Sigmoid colon (tissue), 4 donors: ENCODE data around the gene LAS1L.
"Not testable (repeated sequence)": the region's sequence is repeated elsewhere in the genome, so short reads cannot be mapped to it uniquely, and the experiment has no call there.

ENCODE experiments used
- POLR2AphosphoS5 ChIP-seq, 4 donors: sonication (generic); formaldehyde crosslinking; IDR thresholded peaks; one replicate each; pipeline ENCODE4 v1.6.1; 2017; ENCODE audit warnings: antibody characterized with exemption in 4 of 4
- TF ChIP-seq, protein P1 (sequence below), 4 experiments: fragments of 450-650 bp in 3 of 4; fragments of 200-600 bp in 1 of 4; IDR thresholded peaks; one replicate each; pipeline ENCODE4 v1.5.1; 2016 to 2019; ENCODE audit warnings: antibody characterized with exemption in 4 of 4, mild to moderate bottlenecking in 3 of 4, moderate library complexity in 2 of 4

DNA sequence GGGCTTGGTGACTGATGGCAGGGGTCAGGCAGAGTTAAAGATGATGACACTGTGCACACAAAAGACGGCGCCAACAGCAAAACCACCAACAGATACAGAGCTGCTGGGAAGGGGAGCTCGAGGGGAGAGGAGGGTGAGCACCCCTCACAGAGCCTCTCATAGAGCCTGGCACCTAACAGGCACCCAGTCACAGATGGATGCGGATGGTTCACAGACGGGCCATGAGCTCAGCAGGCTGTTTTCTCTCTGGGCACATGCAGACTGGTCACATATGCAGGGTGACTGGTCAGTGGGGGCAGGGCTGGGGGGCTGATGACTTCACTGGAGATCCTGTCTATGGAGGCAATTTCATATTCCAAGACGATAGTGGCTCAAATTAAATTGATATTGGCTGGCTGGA is 15.1 kb downstream of the LAS1L start:
- TF ChIP-seq, protein P1, sequence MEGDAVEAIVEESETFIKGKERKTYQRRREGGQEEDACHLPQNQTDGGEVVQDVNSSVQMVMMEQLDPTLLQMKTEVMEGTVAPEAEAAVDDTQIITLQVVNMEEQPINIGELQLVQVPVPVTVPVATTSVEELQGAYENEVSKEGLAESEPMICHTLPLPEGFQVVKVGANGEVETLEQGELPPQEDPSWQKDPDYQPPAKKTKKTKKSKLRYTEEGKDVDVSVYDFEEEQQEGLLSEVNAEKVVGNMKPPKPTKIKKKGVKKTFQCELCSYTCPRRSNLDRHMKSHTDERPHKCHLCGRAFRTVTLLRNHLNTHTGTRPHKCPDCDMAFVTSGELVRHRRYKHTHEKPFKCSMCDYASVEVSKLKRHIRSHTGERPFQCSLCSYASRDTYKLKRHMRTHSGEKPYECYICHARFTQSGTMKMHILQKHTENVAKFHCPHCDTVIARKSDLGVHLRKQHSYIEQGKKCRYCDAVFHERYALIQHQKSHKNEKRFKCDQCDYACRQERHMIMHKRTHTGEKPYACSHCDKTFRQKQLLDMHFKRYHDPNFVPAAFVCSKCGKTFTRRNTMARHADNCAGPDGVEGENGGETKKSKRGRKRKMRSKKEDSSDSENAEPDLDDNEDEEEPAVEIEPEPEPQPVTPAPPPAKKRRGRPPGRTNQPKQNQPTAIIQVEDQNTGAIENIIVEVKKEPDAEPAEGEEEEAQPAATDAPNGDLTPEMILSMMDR (IDR thresholded peaks at IDR 0.05) = not testable (repeated sequence)
- not testable (repeated sequence) for TF ChIP-seq POLR2AphosphoS5 (IDR thresholded peaks at IDR 0.05)
